G401 (cell line): ENCODE measurements around the gene TRIM14. TPM values are rescaled to one million over a fixed set of nuclear protein-coding genes. Genes with fewer than 3 reads are reported as not detected.
A peak's percentile ranks its signal among the peaks of the same experiment; 100 is the strongest.
"Not testable (repeated sequence)": the region's sequence is repeated elsewhere in the genome, so short reads cannot be mapped to it uniquely, and the experiment has no call there.

Experiments
- DNase-seq: peaks from one replicate; pipeline ENCODE4 v3.0.0-alpha.2; 2015; ENCODE audit warnings: low spot score
- in situ Hi-C: cut with HindIII; loops from 2 replicates; pipeline ENCODE4 v1.10.0; 2016; ENCODE audit warnings: low sequenced_read_pairs, mixed read lengths
- total RNA-seq: library from RNA; depleted of rRNA; stranded (reverse); fragments of >200 nt; shearing (Covaris generic); gene quantifications from 2 replicates; pipeline ENCODE4 v1.2.3, GENCODE V29; 2014

TRIM14 gene
- total RNA-seq, 1 experiment from 2014 or later = 10.2 TPM

DNA sequence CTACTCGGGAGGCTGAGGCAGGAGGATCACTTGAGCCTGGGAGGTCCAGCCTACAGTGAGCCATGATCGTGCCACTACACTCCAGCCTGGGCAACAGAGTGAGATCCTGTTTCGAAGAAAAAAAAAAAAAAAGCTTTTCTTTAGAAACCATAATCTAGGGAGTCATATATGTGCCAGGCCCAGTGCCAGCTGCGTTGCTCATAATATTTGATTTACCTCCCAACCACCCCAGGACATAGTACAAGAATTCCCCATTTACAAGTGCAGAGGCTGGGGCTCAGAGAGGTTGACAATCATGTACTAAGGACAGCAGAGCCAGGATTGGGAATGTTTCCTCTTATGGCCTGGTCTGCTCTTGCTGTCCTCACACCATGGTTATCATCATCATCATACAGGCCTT lies 25.1 kb upstream of the TRIM14 start:
- in situ Hi-C loops = no loop called here
- no peak for DNase-seq

DNA sequence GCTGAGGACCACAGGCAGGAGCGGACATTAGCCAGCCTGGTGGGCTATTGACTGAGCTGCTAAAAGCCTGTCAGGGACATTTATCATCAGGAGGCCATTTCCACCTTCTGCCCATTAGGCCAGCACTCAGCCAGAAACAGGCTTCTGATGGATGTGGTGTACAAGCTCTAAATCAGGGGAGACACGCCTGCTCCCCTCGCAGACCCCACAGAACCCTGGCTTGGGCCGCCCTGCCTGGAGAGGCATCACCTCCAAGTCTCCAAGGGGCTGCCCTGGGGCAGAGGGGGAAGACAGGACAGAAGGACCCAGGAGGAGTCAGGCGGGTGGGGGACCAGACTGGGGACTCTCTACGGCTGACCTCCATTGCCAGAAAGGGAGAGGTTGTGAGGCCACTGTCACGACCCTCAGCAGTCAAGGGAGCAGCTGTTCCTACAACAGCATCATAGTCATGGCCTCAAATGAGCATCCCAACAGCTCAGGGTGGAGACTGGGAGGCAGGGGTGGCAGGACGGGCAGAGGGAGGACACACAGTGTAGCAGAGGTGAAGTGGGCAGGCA lies 24.0 kb upstream of the TRIM14 start:
- peak; percentile 26 for DNase-seq
- in situ Hi-C loops = no loop called here

DNA sequence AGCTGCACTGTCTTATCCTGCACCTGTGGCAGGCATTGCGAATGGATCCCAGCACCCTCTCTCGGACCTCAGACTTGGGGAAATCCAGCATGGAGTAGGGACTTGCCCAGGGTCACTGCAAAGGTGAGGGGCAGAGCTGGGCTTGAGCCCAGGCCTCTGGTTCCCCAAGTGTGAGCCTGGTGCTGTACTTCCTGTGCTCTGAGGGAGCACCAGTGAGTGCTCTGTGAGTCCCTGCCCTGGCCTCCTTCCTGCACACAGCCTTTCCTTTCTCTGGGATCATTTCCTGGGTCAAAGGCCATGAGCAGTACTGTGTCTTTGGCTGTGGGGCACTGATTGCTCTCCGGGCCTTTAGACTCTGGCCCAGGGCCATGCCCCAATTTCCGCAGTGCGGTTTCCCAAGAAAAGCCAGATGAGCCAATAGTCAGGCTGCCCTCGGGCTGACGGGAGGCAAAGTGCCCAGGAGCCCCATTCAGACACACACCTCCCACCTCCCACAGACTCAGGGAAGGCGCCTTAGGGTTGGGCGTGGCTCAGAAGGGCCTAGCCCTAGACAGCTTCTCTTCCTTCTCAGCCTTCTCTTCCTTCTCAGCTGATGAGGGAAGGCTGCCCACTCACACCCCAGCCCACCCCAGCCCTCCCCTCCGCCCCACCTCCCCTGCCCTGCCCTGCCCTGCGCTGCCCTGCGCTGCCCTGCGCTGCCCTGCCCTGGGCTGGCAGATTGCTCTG lies 23.3 kb upstream of the TRIM14 start:
- in situ Hi-C loops = no loop called here
- DNase-seq = peak; percentile 67

DNA sequence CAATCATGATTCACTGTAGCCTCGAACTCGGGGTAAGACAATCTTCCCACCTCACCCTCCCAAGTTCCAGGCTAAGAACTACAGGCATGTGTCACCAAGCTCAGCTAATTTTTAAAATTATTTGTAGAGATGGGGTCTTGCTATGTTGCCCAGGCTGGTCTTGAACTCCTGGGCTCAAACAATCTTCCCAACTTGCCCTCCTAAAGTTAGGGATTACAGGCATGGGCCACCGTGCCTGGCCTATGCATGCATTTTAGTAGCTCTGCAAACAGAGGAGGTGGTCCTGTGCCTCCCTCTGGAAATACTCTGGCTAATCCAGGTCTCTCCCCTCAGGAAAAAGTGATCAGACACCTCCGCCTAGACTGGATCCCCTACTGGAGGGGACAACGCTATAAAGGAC lies 21.5 kb upstream of the TRIM14 start:
- in situ Hi-C loops = no loop called here

DNA sequence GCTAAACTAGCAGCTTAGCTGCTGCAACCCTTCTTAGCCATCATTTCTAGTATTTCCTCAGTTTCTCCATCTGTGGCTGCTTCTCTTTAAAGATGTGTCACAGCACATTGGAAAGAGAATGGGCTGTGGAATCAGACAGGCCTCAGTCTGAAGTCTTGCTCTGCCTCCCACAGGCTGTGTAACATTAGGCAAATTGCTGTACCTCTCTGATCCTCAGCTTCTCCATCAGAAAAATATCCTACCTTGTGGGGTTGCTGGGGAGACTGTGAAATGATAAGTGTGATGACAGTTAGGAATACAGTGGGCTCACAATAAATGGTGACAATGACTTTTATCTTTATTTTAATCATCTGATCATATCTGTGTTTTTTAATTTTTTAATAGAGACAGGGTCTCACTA lies 17.5 kb upstream of the TRIM14 start:
- in situ Hi-C loops = no loop called here
- DNase-seq = no peak

More for the DNA sequence above, 21.5 kb upstream of the TRIM14 start:
- no peak for DNase-seq

DNA sequence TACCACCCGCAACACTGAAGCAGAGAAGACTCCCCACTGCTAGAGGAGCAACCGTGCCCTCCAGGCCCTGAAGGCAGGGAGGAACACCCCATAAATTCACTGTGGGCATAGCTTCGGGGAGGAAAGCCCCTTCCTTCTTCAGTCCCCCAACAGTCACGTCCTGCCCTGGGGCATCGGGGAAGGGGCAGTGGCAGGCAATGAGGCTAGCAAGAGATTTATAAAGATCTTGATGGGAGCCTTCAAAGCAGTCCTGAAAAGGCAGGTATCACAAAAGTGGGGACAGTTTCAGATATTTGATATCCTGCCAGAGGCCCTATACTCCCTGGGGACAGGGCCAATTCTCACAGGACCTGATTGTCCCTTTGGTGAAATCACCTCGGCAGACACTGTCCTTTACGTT lies 16.9 kb upstream of the TRIM14 start:
- DNase-seq = no peak
- in situ Hi-C loops = no loop called here

DNA sequence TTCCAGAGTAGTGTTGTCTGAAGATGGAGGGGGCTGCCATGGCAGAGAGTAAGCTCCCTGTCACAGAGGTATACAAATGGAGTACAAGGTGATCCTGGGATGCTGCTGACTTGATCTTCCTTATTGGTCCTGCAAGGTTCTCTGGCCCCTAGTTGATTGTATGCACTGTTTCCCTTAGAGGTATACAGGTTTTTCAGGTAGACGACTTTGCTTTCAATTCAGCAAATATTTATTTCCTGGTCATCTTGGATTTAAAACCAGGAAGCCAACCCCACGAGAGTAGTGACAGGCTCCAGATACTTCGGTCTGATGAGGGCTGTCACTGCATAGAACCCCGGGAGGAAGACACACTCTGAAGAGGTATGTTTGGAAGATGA lies 16.5 kb upstream of the TRIM14 start:
- in situ Hi-C loops = no loop called here

DNA sequence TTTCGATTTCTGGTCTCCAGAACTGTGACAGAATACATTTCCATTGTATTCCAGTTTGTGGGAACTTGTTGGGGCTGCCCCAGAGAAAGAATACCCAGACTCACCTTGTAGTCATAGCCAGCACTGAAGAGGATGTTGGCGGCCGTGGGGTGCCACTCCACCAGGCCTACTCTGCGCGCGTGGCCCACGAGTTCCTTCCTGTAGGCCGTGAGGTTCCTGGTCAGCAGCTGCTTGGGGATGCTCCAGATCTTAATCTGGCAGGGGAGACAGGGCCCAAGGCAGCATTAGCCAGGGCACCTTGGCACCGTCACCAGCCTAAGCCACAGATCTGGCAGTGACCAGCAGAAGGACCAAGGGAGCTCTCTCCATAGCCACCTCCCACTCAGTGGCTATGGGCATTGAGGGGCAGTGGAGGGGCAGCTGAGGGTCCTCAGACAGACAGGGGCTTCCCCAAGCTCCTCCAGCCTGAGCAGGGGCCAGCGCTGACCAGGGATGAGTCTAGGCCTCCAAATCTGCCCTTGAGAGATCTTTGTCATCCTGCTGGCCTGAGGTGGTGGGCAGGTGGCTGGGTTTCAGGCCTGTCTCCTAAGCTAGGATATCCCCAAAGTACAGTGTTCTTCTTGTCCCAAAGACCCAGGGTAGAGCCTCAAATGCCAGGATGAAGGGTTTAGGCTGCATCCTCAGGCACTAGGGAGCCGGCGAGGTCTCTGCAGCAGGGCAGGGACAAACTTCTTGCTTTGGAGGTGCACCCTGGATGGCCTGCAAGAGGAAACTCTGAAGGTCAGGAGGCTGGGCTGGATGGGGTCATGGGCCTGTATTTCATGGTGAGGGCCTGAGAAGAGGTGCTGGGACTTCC lies 15.9 kb upstream of the TRIM14 start:
- in situ Hi-C loops = no loop called here
- DNase-seq = no peak

More for the DNA sequence above, 16.5 kb upstream of the TRIM14 start:
- no peak for DNase-seq

DNA sequence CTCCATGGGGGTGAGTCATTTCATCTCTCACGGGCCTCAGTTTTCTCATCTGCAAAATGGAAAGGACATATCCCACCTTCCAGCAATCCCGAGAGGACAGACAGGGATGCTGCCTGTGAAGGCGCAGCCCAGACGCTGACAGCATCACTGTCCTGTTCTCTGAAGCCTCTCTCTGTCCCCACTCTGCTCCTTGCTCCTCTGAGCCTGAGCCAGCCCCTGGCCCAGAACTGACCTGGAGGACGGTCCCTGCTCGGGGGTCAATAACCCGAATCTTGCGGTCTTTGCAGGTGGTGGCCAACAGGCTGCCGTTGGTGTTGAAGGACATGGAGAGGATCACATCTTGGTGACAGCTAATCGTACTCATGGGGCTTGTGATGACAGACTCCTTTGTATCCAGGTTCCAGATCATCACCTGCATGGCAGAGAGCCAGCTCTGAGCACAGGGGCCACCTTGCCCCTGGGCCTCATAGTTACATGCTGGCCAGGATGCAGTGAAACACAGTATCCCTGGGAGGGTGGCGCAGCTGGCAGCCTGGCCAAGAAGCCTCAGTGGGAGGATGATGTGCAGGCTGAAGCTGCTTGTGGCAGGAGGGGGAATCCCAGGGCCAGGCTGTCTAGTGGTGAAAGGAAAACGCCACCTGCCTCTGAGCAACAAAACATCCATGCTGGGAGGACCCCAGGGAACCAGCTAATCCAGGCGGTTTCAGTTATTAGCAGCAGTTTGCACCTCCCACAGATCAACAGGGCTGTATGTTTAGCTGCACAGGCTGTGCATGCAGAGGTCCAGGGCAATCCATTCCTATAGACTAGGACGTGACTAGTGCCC lies 14.0 kb upstream of the TRIM14 start:
- in situ Hi-C loops = no loop called here
- DNase-seq = no peak

DNA sequence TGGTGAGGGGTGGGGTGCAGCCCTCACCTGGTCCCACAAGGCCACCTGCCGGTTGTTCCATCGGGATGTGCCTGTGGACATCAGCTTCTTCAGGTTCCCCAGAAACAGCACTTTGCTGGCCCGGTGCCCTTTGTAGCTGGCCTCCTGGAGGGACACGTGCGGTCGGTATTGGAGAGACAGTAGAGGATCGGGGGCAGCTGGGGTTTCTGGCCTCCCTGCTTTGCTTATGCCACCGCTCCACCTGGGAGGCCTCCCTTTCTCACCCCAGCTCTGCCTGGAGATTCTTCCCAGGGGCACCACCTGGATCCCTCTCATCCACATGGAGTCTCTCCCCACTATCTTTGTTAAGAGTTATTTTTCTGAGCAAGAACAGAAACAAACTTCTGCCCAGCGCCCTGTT lies 13.1 kb upstream of the TRIM14 start:
- DNase-seq = peak; percentile 24
- in situ Hi-C loops = no loop called here

DNA sequence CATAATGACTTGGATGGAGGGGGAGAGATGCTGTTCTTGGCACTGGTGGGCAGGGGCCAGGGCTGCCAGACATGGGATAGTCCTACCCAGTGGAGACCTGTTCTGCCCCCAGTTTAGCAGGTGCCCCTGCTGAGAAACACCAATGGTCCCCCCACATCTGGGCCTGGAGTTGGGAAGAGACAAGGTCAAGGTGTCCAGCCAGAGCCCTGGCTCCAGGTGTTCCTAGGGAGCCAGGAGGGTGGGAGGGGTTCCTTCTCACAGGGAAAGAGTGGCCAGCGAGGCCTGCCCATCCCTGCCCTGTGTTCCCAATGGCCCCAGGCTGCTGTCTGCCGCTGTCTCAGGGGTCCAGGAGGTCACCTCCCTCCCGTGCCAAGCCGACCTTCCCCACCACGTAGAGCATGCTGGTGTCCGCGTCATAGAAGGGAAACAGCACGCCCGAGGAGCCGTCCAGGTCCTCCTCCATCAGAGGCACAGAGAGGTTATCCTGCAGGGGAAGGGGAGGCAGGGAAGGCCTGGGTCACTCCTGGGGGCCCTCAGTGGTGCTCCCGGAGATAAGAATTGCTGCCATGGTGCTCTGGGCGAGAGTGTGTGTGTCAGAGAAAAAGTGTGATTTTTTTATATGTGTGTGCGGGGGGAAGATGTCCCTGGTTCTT lies 11.7 kb upstream of the TRIM14 start:
- in situ Hi-C loops = no loop called here
- DNase-seq = no peak

DNA sequence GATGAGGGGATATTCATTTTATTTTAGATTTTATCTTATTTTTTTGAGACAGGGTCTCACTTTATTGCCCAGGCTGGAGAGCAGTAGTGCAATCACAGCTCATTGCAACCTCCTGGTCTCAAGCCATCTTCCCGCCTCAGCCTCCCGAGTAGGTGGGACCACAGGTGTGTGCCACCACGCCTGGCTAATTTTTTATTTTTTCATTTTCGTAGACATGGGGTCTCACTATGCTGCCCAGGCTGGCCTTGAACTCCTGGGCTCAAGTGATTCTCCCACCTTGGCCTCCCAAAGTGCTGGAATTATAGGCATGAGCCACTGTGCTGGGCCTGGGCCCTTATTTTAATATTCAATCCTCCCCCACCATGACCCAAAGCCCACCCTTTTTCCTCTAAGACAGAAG lies 11.0 kb upstream of the TRIM14 start:
- in situ Hi-C loops, DNase-seq: not testable (repeated sequence)

DNA sequence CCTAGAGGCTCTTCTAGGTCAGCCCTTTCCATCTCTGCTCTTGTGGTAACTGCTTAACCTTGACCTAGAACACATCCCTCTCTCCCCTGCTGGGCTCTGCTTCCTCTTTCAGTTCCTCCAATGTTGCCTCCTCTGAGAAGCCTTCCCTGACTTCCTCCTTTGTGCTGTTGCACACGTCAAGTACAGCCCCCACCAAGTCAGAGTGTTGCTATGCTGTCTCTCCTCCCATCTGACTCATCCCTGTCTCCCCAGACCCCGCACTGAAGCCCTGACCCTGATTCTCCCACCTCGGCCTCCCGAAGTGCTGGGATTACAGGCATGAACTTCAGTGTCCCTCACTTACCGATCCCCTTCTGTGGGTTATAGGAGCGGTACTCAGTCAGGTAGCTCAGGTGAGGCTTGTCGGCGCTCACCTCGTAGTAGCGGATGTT lies 10.4 kb upstream of the TRIM14 start:
- in situ Hi-C loops = no loop called here
- DNase-seq = no peak

DNA sequence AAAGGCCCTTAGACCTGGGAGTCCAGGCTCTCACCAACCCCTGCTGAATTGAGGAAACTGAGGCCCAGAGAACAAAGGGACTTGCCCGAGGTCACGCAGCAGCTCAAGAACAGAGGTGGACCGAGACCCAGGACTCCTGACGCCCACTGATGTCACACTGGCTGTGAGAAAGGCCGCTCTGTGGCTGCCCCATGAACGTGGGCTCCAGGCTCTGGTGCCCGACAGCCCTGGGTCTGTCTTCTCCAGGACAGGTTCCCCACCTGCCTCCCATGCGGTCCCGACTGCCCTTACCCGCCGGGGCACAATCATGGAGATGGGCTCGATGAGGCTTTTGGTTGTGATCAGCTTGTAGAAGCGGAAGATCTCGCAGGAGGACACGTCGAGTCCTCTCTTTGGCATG lies 9.3 kb upstream of the TRIM14 start:
- in situ Hi-C loops = no loop called here
- no peak for DNase-seq

DNA sequence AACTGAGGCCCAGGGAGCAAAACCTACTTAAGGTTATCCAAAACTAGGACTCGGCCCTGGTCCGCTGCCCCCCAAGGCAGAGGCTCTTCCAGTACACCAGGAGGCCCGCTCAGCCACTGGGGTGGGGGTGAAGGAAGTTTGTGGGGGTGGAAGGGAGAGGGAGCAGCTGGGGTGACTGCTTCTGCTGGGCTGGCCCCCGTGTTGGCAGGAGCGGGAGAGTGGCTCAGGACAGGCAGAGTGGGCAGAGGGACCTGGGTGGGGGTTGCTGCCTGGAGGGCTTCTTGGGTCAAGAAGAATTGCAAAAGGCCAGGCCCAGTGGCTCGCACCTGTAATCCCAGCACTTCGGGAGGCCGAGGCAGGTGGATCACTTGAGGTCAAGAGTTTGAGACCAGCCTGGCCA lies 8.2 kb upstream of the TRIM14 start:
- in situ Hi-C loops = no loop called here

DNA sequence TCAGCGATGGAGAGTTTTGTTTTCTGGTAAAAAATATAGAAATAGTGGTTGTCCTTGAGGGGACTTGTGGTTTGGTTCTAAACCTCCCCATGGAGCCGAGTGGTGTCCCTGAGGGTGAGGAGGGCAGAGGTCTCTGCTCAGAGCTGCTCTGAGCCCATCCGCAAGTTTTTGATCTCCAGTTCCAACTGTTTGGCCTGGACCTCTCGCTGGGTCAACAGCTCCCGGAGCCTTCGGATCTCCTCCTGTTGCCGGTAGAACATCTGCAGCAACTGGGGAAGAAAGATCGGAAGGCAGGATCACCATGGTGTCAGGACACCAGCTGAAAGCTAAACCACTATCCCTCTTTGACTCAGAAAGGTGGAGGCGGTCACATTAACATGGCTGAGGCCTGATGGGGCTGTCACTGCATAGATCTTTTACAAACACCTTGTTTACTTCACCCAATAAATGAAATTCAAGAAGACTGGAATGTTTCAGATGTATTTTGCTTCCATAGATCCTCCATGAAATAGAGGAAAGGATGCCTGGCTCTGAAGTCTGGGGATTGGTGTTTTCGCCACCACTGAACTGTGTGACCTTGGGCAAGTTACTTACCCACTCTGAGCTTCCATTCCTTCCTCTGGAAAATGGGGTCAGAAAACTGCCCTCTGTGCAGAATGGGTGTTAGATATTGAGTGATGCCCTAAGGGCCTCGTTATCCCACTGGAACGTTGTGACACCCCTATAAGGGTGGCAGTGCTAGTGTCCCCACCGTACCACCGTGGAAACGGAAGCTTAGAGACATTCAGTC lies 5.8 kb upstream of the TRIM14 start:
- no peak for DNase-seq
- in situ Hi-C loops = no loop called here

More for the DNA sequence above, 8.2 kb upstream of the TRIM14 start:
- no peak for DNase-seq

DNA sequence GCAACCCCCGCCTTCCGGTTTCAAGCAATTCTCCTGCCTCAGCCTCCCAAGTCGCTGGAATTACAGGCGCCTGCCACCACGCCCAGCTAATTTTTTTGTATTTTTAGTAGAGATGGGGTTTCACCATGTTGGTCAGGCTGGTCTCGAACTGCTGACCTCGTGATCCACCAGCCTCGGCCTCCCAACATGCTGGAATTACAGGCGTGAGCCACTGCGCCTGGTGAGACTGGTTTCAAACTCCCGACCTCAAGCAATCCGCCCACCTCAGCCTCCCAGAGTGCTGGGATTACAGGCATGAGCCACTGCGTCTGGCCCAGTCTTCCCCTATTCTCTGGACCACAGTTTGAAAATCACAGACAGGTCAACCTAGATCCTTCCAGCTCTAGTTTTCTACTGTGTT lies 5.1 kb upstream of the TRIM14 start:
- in situ Hi-C loops, DNase-seq: not testable (repeated sequence)

DNA sequence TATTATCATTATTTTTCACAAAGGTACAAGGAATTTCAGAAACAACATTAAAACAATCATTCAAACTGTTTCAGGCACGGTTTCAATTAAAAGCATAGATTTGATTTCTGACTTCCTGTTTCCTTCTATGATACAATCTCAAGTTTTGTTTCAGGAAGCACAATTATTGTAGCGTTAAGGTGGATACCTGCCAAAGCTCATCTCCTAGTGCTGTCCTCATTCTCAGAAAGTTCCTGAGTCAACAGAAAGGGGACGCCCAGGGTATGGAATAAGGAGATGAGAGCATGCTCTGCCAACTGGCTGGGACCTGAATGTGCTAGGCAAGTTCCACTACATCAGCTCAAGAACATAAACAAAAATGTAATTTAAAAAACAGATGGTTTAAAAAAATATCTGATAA lies 2.0 kb upstream of the TRIM14 start:
- DNase-seq = peak; percentile 34
- in situ Hi-C loops = no loop called here
